ENCODE data around the gene EXOC3. TPM values are rescaled to one million over a fixed set of nuclear protein-coding genes. Genes with fewer than 3 reads are reported as not detected.

EXOC3 gene
- total RNA-seq, 1 donor from 2014 or later, result 66.4 TPM

- no peak overlapping the region for H3K4me3 Mint-ChIP-seq (ENCODE audit: low read depth)
- H3K27me3 Mint-ChIP-seq (ENCODE audit: low read depth), result peaks cover 11% of the 10 kb centered on the region
- intact Hi-C loops (cut with micrococcal nuclease), result no loop called here
- DNase-seq (ENCODE audit: low spot score), result no peak
- H3K36me3 Mint-ChIP-seq (ENCODE audit: low read depth), result no peaks in the 10 kb centered on the region
- H3K27ac Mint-ChIP-seq, result no peak overlapping the region
- no peaks in the 10 kb centered on the region for H3K9me3 Mint-ChIP-seq
- no peaks in the 10 kb centered on the region for H3K4me1 Mint-ChIP-seq (ENCODE audit: low read depth)
Observed at GRCh38 chr5:511476-511875, 68.5 kb downstream of the EXOC3 start.

- no peak overlapping the region for H3K4me3 Mint-ChIP-seq (ENCODE audit: low read depth)
- intact Hi-C loops (cut with micrococcal nuclease), result no loop called here
- H3K4me1 Mint-ChIP-seq (ENCODE audit: low read depth), result no peaks in the 10 kb centered on the region
Observed at GRCh38 chr5:513216-514100, 70.5 kb downstream of the EXOC3 start.

GRCh38 chr5:514101-514485 lies 71.1 kb downstream of the EXOC3 start:
- Mint-ChIP-seq H3K27ac (no peak overlapping the region), H3K36me3 (ENCODE audit: low read depth) (no peaks in the 10 kb centered on the region), H3K4me3 (ENCODE audit: low read depth) (no peak overlapping the region), H3K4me1 (ENCODE audit: low read depth) (no peaks in the 10 kb centered on the region), H3K27me3 (ENCODE audit: low read depth) (peaks cover 18% of the 10 kb centered on the region), H3K9me3 (no peaks in the 10 kb centered on the region)
- DNase-seq (ENCODE audit: low spot score), result no peak
- intact Hi-C loops (cut with micrococcal nuclease), result no loop called here

More at GRCh38 chr5:513216-514100, 70.5 kb downstream of the EXOC3 start:
- Mint-ChIP-seq H3K36me3 (ENCODE audit: low read depth) (no peaks in the 10 kb centered on the region), H3K9me3 (no peaks in the 10 kb centered on the region), H3K27me3 (ENCODE audit: low read depth) (peaks cover 18% of the 10 kb centered on the region), H3K27ac (no peak overlapping the region)
- DNase-seq (ENCODE audit: low spot score), result no peak

GRCh38 chr5:514673-515072 lies 71.7 kb downstream of the EXOC3 start:
- Mint-ChIP-seq H3K9me3 (no peaks in the 10 kb centered on the region), H3K4me1 (ENCODE audit: low read depth) (no peaks in the 10 kb centered on the region), H3K4me3 (ENCODE audit: low read depth) (no peak overlapping the region), H3K27ac (no peak overlapping the region), H3K27me3 (ENCODE audit: low read depth) (peaks cover 18% of the 10 kb centered on the region), H3K36me3 (ENCODE audit: low read depth) (no peaks in the 10 kb centered on the region)
- no peak for DNase-seq (ENCODE audit: low spot score)
- intact Hi-C loops (cut with micrococcal nuclease), result no loop called here

GRCh38 chr5:515273-515836 lies 72.4 kb downstream of the EXOC3 start:
- no peaks in the 10 kb centered on the region for H3K36me3 Mint-ChIP-seq (ENCODE audit: low read depth)
- H3K4me3 Mint-ChIP-seq (ENCODE audit: low read depth), result no peak overlapping the region
- no peak for DNase-seq (ENCODE audit: low spot score)
- peaks cover 18% of the 10 kb centered on the region for H3K27me3 Mint-ChIP-seq (ENCODE audit: low read depth)
- H3K27ac Mint-ChIP-seq, result no peak overlapping the region
- no peaks in the 10 kb centered on the region for H3K9me3 Mint-ChIP-seq
- no peaks in the 10 kb centered on the region for H3K4me1 Mint-ChIP-seq (ENCODE audit: low read depth)
- intact Hi-C loops (cut with micrococcal nuclease), result no loop called here

DNA sequence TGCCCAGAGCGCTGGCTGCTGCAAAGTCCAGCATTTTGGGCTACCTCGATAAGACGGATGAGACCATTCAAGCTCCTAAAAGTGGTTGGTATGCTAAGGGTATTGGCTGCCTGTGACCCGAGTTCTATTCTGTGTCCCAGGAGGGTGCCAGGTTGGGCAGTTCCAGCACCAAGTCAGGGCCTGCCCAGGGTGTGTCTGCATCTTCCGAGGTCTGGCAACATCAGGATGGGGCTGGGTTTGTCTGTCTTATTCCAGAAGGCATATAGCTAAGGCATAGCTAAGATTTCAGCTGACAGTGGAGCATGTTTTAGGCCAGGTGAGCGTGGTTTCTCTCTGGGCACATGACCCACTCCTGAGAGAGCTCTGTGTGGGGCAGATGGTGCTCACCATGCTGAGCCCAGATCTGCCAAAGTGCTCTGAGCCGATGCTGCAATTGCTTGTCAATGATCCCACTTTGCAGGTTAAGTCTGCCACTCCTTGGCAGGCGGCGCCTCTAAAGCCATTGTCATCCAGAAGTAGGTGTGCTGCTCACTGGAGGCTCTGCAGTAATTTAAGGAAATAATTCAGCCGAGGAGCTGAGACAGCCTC lies 73.5 kb downstream of the EXOC3 start:
- H3K4me3 Mint-ChIP-seq (ENCODE audit: low read depth), result no peak overlapping the region
- H3K27me3 Mint-ChIP-seq (ENCODE audit: low read depth), result peaks cover 21% of the 10 kb centered on the region
- H3K36me3 Mint-ChIP-seq (ENCODE audit: low read depth), result no peaks in the 10 kb centered on the region

More for the DNA sequence above, 73.5 kb downstream of the EXOC3 start:
- intact Hi-C loops (cut with micrococcal nuclease), result no loop called here
- Mint-ChIP-seq H3K4me1 (ENCODE audit: low read depth) (no peaks in the 10 kb centered on the region), H3K9me3 (no peaks in the 10 kb centered on the region), H3K27ac (no peak overlapping the region)
- DNase-seq (ENCODE audit: low spot score), result no peak

Other genes starting within 250 kb of the EXOC3 start
- gene CCDC127, start 225.0 kb upstream of the EXOC3 start, total RNA-seq, result 6.5 and 7.3 TPM in 2 replicates
- 154 and 157 TPM in 2 replicates for gene SDHA, start 224.9 kb upstream of the EXOC3 start, total RNA-seq
- 109 TPM in 2 replicates for gene PDCD6, start 171.5 kb upstream of the EXOC3 start, total RNA-seq
- gene AHRR, start 121.5 kb upstream of the EXOC3 start, total RNA-seq, result 33.3 and 34.9 TPM in 2 replicates
- 2.4 and 2.8 TPM in 2 replicates for gene SLC9A3, start 81.3 kb downstream of the EXOC3 start, total RNA-seq
- gene CEP72, start 169.2 kb downstream of the EXOC3 start, total RNA-seq, result 29.6 and 30.2 TPM in 2 replicates